ENCODE results near the gene SMIM14. TPM values are rescaled to one million over a fixed set of nuclear protein-coding genes. Genes with fewer than 3 reads are reported as not detected.

Gene SMIM14
- total RNA-seq, 1 donor from 2014 or later, result 53.8 TPM

DNA sequence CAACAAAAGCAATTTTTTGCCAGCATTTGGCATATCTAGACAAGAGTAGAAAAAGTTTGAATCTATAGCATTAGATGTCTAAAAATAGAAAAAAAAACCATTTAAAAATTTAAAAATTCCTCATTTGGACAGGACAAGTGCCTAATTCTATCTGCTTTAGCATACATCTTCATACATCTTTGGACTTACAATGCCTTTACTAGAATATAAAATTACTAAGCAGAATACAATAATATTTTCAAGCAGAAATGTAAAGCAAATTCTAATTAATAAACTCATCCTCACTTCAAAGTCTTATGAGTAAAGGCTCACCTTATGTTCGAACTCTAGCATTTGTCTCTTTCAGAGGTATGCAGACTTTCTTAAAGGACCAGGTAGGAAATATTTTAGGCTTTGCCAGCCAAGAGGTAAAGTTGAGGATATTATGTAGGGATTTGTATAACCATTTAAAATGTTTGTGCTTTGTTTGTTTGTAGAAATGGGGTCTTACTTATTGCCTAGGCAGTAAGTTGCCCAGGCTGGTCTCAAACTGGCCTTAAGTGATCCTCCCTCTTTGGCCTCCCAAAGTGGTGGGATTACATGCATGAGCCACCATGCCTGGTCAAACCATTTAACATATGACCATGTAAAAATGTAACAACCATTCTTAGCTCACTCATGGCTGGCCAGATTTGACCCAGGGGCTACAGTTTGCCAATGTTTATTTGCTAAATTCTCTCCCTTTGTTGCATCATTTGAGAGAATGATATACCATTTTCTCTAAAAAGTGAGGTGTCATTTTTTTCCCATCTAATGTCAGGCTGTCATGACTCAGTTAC, 140.5 kb downstream of the SMIM14 start:
- DNase-seq (no peak), ATAC-seq (no peak)
- no peak overlapping the region for H3K4me3 ChIP-seq
- H3K27ac ChIP-seq, result no peak overlapping the region
- H3K4me1 ChIP-seq, result no peaks in the 10 kb centered on the region
- no peaks in the 10 kb centered on the region for H3K27me3 ChIP-seq
- H3K36me3 ChIP-seq, result peaks cover 50% of the 10 kb centered on the region
- TF ChIP-seq, protein P1, sequence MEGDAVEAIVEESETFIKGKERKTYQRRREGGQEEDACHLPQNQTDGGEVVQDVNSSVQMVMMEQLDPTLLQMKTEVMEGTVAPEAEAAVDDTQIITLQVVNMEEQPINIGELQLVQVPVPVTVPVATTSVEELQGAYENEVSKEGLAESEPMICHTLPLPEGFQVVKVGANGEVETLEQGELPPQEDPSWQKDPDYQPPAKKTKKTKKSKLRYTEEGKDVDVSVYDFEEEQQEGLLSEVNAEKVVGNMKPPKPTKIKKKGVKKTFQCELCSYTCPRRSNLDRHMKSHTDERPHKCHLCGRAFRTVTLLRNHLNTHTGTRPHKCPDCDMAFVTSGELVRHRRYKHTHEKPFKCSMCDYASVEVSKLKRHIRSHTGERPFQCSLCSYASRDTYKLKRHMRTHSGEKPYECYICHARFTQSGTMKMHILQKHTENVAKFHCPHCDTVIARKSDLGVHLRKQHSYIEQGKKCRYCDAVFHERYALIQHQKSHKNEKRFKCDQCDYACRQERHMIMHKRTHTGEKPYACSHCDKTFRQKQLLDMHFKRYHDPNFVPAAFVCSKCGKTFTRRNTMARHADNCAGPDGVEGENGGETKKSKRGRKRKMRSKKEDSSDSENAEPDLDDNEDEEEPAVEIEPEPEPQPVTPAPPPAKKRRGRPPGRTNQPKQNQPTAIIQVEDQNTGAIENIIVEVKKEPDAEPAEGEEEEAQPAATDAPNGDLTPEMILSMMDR (IDR thresholded peaks at IDR 0.05), result no peak
- intact Hi-C loops (cut with DNase I), result no loop called here
- H3K9me3 ChIP-seq, result no peaks in the 10 kb centered on the region

Other genes starting within 250 kb of the SMIM14 start
- 0.87 TPM for gene KLB, start 231.9 kb downstream of the SMIM14 start, total RNA-seq
- gene RPL9, start 179.9 kb downstream of the SMIM14 start, total RNA-seq, result 1,204 TPM
- 11.7 TPM for gene LIAS, start 179.8 kb downstream of the SMIM14 start, total RNA-seq
- gene UGDH, start 111.4 kb downstream of the SMIM14 start, total RNA-seq, result 55.2 TPM
- 51.4 TPM for gene UBE2K, start 59.3 kb upstream of the SMIM14 start, total RNA-seq

Data from upper lobe of right lung (tissue), 1 donor.